Left lung (tissue), 10 donors: ENCODE measurements around the gene CARD14. TPM values are rescaled to one million over a fixed set of nuclear protein-coding genes. Genes with fewer than 3 reads are reported as not detected.

ENCODE experiments used
- ATAC-seq: fragments of 200-7000 bp; cut with Tn5 transposase; one replicate; pipeline ENCODE4 v1.9.1; 2020; ENCODE audit warnings: moderate library complexity
- DNase-seq, 4 donors: peaks; one replicate each; pipeline ENCODE4 v3.0.0-alpha.2; 2013 to 2020
- H3K27ac ChIP-seq, 2 donors: fragments of 200-600 bp; sonication (generic) in 1 of 2; one replicate each; pipeline versions ENCODE4 v1.5.0 to v1.8.0; 2020 to 2021
- H3K27me3 ChIP-seq, 2 donors: fragments of 200-600 bp; sonication (generic) in 1 of 2; one replicate each; pipeline versions ENCODE4 v1.5.0 to v1.8.0; 2020 to 2021
- H3K36me3 ChIP-seq, 2 donors: fragments of 200-600 bp; sonication (generic) in 1 of 2; one replicate each; pipeline versions ENCODE4 v1.5.0 to v1.8.0; 2020 to 2021
- H3K4me1 ChIP-seq, 2 donors: fragments of 200-600 bp; one replicate each; pipeline ENCODE4 v1.8.0; 2021
- H3K4me3 ChIP-seq, 2 donors: fragments of 200-600 bp; sonication (generic) in 1 of 2; one replicate each; pipeline versions ENCODE4 v1.5.0 to v1.8.0; 2020 to 2021; ENCODE audit warnings: mild to moderate bottlenecking in 1 of 2
- H3K9me3 ChIP-seq, 2 donors: fragments of 200-600 bp; sonication (generic) in 1 of 2; one replicate each; pipeline versions ENCODE4 v1.5.0 to v1.8.0; 2020 to 2021
- intact Hi-C, 2 donors: fragments of 100-400 bp; cut with DNase I; formaldehyde crosslinking; loops; one replicate each; pipeline versions ENCODE4 v1.11.2 to v1.14.2; 2022
- polyA plus RNA-seq, 6 donors: library from polyadenylated mRNA; unstranded; fragments of 120-200 nt; gene quantifications; one replicate each; pipeline ENCODE4 v1.2.1, GENCODE V29; 2013; ENCODE audit not compliant: insufficient read length in 6 of 6
- total RNA-seq, 2 donors: library from RNA; stranded (reverse); fragmentation: NEBNext Ultra II Directional; extraction: Animal tissue kit (Norgen Biotek cat#: 25700); gene quantifications; one replicate each; pipeline ENCODE4 v1.2.1, GENCODE V29; 2021
- TF ChIP-seq, protein P1 (sequence below), 2 donors: fragments of 200-600 bp; sonication (generic) in 1 of 2; IDR thresholded peaks; one replicate each; pipeline versions ENCODE4 v1.5.0 to v1.8.0; 2021; ENCODE audit warnings: antibody characterized with exemption in 2 of 2
- donor health status: DM: no; HTN: yes; CAD: no.
- donor health status: DM: no; HTN: no; CAD: no.

Gene CARD14
- total and polyA plus RNA-seq, 8 donors, result 0.41 to 3.2 (median 1.8) TPM

DNA sequence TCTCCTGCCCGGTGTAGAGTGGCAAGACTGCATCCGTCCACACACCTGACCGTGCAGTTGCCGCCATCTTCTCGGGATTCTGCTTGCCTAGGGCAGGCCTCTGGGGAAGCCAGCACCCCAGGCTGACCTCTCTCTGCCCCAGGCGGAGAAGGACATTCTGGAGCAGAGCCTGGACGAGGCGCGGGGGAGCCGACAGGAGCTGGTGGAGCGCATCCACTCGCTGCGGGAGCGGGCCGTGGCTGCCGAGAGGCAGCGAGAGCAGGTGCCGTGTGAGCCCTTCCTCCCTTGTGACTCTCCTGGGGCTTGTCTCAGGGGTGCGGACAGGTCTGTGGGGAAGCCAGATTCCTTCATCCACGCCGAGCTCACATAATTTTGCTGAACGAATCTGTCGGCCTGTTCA, 19.8 kb downstream of the CARD14 start:
- no peak for DNase-seq
- no peak for ATAC-seq
- TF ChIP-seq, protein P1, sequence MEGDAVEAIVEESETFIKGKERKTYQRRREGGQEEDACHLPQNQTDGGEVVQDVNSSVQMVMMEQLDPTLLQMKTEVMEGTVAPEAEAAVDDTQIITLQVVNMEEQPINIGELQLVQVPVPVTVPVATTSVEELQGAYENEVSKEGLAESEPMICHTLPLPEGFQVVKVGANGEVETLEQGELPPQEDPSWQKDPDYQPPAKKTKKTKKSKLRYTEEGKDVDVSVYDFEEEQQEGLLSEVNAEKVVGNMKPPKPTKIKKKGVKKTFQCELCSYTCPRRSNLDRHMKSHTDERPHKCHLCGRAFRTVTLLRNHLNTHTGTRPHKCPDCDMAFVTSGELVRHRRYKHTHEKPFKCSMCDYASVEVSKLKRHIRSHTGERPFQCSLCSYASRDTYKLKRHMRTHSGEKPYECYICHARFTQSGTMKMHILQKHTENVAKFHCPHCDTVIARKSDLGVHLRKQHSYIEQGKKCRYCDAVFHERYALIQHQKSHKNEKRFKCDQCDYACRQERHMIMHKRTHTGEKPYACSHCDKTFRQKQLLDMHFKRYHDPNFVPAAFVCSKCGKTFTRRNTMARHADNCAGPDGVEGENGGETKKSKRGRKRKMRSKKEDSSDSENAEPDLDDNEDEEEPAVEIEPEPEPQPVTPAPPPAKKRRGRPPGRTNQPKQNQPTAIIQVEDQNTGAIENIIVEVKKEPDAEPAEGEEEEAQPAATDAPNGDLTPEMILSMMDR (IDR thresholded peaks at IDR 0.05), result no peak

DNA sequence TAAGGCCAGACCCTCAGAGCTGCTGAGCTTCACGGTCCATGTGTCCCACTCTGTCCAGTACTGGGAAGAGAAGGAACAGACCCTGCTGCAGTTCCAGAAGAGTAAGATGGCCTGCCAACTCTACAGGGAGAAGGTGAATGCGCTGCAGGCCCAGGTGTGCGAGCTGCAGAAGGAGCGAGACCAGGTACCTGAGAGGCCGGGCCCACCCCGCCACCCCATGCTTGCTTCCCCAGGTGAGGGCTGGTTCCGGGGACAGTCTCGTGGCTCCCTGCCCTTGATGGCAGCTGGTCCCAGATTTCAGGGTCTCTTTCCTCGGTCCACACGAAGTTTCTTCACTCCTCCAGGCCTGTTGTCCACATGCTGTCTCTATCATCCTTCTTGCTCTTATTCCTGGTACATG, 20.9 kb downstream of the CARD14 start:
- ATAC-seq, result no peak
- H3K27me3 ChIP-seq, result peaks cover 0 to 4% of the 10 kb centered on the region in 2 donors
- DNase-seq, result no peak
- no peak overlapping the region for H3K4me3 ChIP-seq
- H3K4me1 ChIP-seq, result peaks cover 4 to 19% of the 10 kb centered on the region in 2 donors
- H3K9me3 ChIP-seq, result no peaks in the 10 kb centered on the region
- TF ChIP-seq, protein P1 (IDR thresholded peaks at IDR 0.05), result no peak
- H3K27ac ChIP-seq, result no peak overlapping the region
- intact Hi-C loops, result no loop called here
- no peaks in the 10 kb centered on the region for H3K36me3 ChIP-seq

More for the DNA sequence above, 19.8 kb downstream of the CARD14 start:
- H3K27me3 ChIP-seq, result peaks cover 0 to 4% of the 10 kb centered on the region in 2 donors
- peaks cover 4 to 19% of the 10 kb centered on the region in 2 donors for H3K4me1 ChIP-seq
- H3K27ac ChIP-seq, result no peak overlapping the region
- no peaks in the 10 kb centered on the region for H3K36me3 ChIP-seq
- intact Hi-C loops, result no loop called here
- no peak overlapping the region for H3K4me3 ChIP-seq
- H3K9me3 ChIP-seq, result no peaks in the 10 kb centered on the region

DNA sequence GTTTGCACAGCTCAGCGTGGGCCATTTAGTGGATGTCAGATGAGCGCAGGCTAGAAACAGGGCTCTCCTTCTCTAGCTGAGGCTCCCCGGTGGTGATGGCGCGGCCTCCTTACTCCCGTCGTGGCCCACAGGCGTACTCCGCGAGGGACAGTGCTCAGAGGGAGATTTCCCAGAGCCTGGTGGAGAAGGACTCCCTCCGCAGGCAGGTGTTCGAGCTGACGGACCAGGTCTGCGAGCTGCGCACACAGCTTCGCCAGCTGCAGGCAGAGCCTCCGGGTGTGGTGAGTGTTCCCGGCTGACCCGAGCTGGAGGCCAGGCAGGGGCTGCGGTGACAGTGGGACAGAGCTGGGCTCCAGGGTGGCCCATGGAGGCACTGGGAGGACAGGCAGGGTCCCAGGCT, 21.4 kb downstream of the CARD14 start:
- peaks cover 0 to 4% of the 10 kb centered on the region in 2 donors for H3K27me3 ChIP-seq
- DNase-seq, result no peak
- ATAC-seq, result no peak
- H3K36me3 ChIP-seq, result no peaks in the 10 kb centered on the region
- H3K27ac ChIP-seq, result no peak overlapping the region
- TF ChIP-seq, protein P1 (IDR thresholded peaks at IDR 0.05), result no peak
- no peaks in the 10 kb centered on the region for H3K9me3 ChIP-seq
- H3K4me1 ChIP-seq, result peaks cover 4 to 19% of the 10 kb centered on the region in 2 donors
- H3K4me3 ChIP-seq, result no peak overlapping the region
- intact Hi-C loops, result no loop called here

DNA sequence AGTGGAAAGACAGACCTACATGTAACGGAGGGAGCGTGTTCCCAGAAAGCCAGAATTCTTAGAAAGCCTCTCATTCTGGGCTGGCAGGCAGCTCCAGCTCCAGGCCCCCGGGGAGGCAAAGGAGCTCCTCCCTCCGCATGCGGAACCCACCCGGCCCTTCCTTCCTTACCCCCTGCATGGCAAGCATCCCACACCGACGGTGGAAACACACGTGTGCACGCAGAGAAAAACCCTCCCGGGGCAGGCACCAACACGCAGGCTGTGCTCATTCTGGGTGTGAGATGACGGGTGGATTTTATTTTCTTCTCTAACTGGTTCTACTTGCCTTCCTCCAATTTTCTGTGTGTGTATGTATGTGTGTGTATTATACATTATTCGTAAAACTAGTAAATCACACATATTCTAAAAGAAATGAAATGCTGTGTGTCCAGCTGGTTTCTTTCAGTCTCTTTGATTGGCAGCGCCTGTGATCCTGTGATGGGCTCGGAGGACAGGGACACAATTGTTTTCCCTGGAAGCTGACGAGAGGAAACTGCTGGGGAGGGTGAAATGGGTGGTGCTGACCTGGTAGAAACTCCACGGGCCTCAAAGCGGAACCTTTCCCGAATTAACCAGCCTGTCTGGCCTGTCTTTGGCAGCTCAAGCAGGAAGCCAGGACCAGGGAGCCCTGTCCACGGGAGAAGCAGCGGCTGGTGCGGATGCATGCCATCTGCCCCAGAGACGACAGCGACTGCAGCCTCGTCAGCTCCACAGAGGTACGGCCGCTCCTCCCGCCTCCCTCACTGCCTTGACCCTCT, 22.2 kb downstream of the CARD14 start:
- intact Hi-C loops, result no loop called here
- no peak overlapping the region for H3K4me3 ChIP-seq
- H3K36me3 ChIP-seq, result no peaks in the 10 kb centered on the region
- H3K4me1 ChIP-seq, result peaks cover 4 to 19% of the 10 kb centered on the region in 2 donors
- no peak for ATAC-seq
- peaks cover 0 to 4% of the 10 kb centered on the region in 2 donors for H3K27me3 ChIP-seq
- H3K27ac ChIP-seq, result peak overlapping the region in 1 of 2 donors; percentile 13
- DNase-seq, result peak in 1 of 4 donors; percentile 19
- no peaks in the 10 kb centered on the region for H3K9me3 ChIP-seq
- TF ChIP-seq, protein P1 (IDR thresholded peaks at IDR 0.05), result no peak

DNA sequence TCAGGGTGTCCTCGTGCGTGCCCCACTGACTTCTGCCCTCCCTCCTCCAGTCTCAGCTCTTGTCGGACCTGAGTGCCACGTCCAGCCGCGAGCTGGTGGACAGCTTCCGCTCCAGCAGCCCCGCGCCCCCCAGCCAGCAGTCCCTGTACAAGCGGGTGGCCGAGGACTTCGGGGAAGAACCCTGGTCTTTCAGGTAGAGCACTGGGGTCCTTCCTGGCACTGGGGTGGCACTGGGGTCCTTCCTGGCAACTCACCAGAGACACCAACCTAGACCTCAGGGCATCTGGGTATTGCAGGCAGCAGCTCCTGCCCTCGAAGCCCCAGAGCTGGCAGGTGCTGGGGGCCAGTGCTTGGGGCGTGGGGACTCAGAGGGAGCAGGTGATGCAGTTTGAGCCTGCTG, 25.3 kb downstream of the CARD14 start:
- Histone ChIP-seq H3K36me3 (no peaks in the 10 kb centered on the region), H3K27me3 (peaks cover 0 to 4% of the 10 kb centered on the region in 2 donors), H3K4me1 (peaks cover 4 to 8% of the 10 kb centered on the region in 2 donors), H3K4me3 (no peak overlapping the region), H3K27ac (no peak overlapping the region), H3K9me3 (no peaks in the 10 kb centered on the region)
- DNase-seq, result no peak
- TF ChIP-seq, protein P1 (IDR thresholded peaks at IDR 0.05), result no peak
- intact Hi-C loops, result no loop called here
- ATAC-seq, result no peak
